Measurements from ENCODE around the gene DBI. TPM values are rescaled to one million over a fixed set of nuclear protein-coding genes. Genes with fewer than 3 reads are reported as not detected.

The DBI gene
- total and polyA plus RNA-seq, 2 of the 13 experiments (the other 11 are each of a cell fraction or from before 2014, with no cell fraction given): 330 to 659 TPM

DNA sequence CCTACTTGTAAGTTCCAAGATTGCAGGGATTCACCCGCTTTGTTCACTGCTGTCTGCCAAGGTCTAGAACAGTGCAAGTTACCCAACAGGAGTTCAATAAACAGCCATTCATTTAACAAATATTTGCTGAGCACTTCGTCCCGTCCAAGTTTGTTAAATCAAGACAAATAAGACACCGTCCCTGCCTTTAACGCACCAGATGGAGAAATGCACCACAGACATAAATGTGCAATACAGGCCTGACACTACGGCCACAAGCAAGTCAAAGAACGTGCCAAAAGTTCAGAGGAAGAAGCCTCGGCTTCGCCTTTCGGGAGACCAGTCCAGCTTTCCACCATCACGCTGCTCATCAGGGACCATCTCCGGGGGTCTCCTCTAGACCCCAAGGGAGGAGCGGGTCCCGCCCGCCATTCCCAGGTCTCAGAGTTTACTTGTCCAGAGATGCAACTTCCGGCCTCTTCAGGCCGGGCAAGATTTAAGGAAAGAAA, 572 bp upstream of the DBI start:
- Histone ChIP-seq H2AFZ (ENCODE audit: low read length) (peak overlapping the region; percentile 11), H3K9ac (ENCODE audit: insufficient read depth, low read depth, low read length) (peak overlapping the region; percentile 82), H3K36me3 (replicated peaks in 1 of 2; ENCODE audit: control insufficient read depth in 1 of 2, insufficient read depth in 2 of 2, low read length in 2 of 2) (peaks cover 24 to 29% of the 10 kb centered on the region in 2 experiments), H3K4me3 (replicated peaks in 1 of 3; ENCODE audit: insufficient read depth in 1 of 3, low read depth in 2 of 3, low read length in 3 of 3) (peak overlapping the region; percentile 86 to 95 (median 88)), H3K9me3 (ENCODE audit: low read length) (no peaks in the 10 kb centered on the region), H3K4me1 (ENCODE audit: insufficient read depth, low read length) (peaks cover 42% of the 10 kb centered on the region), H4K20me1 (ENCODE audit: insufficient read depth, low read length) (peaks cover 24% of the 10 kb centered on the region), H3K27ac (ENCODE audit: extremely low read length, insufficient read depth, low read length) (peak overlapping the region; percentile 84), H3K4me2 (ENCODE audit: low read depth, low read length) (peak overlapping the region; percentile 97), H3K79me2 (ENCODE audit: insufficient read depth, low read length) (peaks cover 46% of the 10 kb centered on the region), H3K27me3 (ENCODE audit: control insufficient read depth in 1 of 2, insufficient read depth in 2 of 2, low read length in 2 of 2) (no peaks in the 10 kb centered on the region; a peak in 1 of 5 replicates)
- DNase-seq (ENCODE audit: low spot score) (peak; percentile 70), FAIRE-seq (peak; percentile 79), ATAC-seq (peak; percentile 23)
- WGBS (ENCODE audit: low lambda C conversion rate): under 1% methylated on average over 17 of the region's 17 CpGs
- ChIA-PET CTCF (ENCODE audit: low intra/inter-chr PET ratio, low total read pairs) (no interaction called here), POLR2A (interaction anchor here (1.0 to 2.2 kb wide), 17 partner anchors 9 to 313 kb away, joined by 3 to 26 read pairs (median 5); partner anchors contain the start of gene TMEM177)
- intact Hi-C loops (cut with micrococcal nuclease; ENCODE audit: unreplicated experiment) (loop anchor here (1.0 to 5.0 kb wide), 4 partner anchors 21 to 143 kb away; partner anchors contain the start of genes STEAP3 and TMEM37), in situ Hi-C loops (cut with HindIII; ENCODE audit: extremely low pct_ligation_motif_present, low pct_unique_long_range_greater_than_20kb) (no loop called here)
- TSS peak; percentile 86 for BruUV-seq (replicated peaks)
- no peak; the same call in 1 of the 2 replicates for TF ChIP-seq ZNF124 (CRISPR knock-in tag; IDR thresholded peaks at IDR 0.05)
- TF ChIP-seq RARG (CRISPR knock-in tag; IDR thresholded peaks at IDR 0.05; ENCODE audit: low read depth): no peak
- TF ChIP-seq NR2F6 (IDR thresholded peaks at IDR 0.05): no peak
- TF ChIP-seq NR2F6 (CRISPR knock-in tag; IDR thresholded peaks at IDR 0.05): no peak; the same call in 1 of the 2 replicates
- no peak for TF ChIP-seq ZNF232 (CRISPR knock-in tag; IDR thresholded peaks at IDR 0.05; ENCODE audit: borderline replicate concordance)
- TF ChIP-seq ZNF776 (CRISPR knock-in tag; IDR thresholded peaks at IDR 0.05): no peak; the same call in 1 of the 2 replicates
- TF ChIP-seq ZNF737 (CRISPR knock-in tag; IDR thresholded peaks at IDR 0.05; ENCODE audit: borderline replicate concordance): no peak
- no peak for TF ChIP-seq ZNF543 (CRISPR knock-in tag; IDR thresholded peaks at IDR 0.05)
- no peak for TF ChIP-seq IRF9 (CRISPR knock-in tag; IDR thresholded peaks at IDR 0.05; ENCODE audit: borderline replicate concordance)
- no peak for TF ChIP-seq KAT2B (IDR thresholded peaks at IDR 0.05; ENCODE audit: borderline replicate concordance, low read depth, low read length)
- TF ChIP-seq ZFP36L1 (CRISPR knock-in tag; IDR thresholded peaks at IDR 0.05): no peak
- no peak for TF ChIP-seq ZNF878 (CRISPR knock-in tag; IDR thresholded peaks at IDR 0.05)
- TF ChIP-seq MED8 (CRISPR knock-in tag; IDR thresholded peaks at IDR 0.05; ENCODE audit: insufficient replicate concordance): peak; percentile 6
- no peak for TF ChIP-seq FOXA1 (IDR thresholded peaks at IDR 0.05)
- peak; percentile 60 for TF ChIP-seq FOXA1 (CRISPR knock-in tag; IDR thresholded peaks at IDR 0.05)
- no peak for TF ChIP-seq SIN3A (IDR thresholded peaks at IDR 0.05; ENCODE audit: borderline replicate concordance, low read depth, low read length)
- TF ChIP-seq REXO4 (CRISPR knock-in tag; IDR thresholded peaks at IDR 0.05; ENCODE audit: borderline replicate concordance): no peak
- TF ChIP-seq KLF16 (CRISPR knock-in tag; IDR thresholded peaks at IDR 0.05): no peak
- TF ChIP-seq TP53 (CRISPR knock-in tag; conservative IDR thresholded peaks at IDR 0.05): no peak
- peak; percentile 24; the same call in 1 of the 2 replicates for TF ChIP-seq ZNF484 (CRISPR knock-in tag; IDR thresholded peaks at IDR 0.05; ENCODE audit: borderline replicate concordance, low read depth)
- TF ChIP-seq DPF2 (CRISPR knock-in tag; IDR thresholded peaks at IDR 0.05; ENCODE audit: borderline replicate concordance, low read depth): no peak
- no peak for TF ChIP-seq CENPT (CRISPR knock-in tag; IDR thresholded peaks at IDR 0.05; ENCODE audit: low read depth)
- TF ChIP-seq ATRX (CRISPR knock-in tag; IDR thresholded peaks at IDR 0.05; ENCODE audit: borderline replicate concordance): no peak
- TF ChIP-seq NFE2 (CRISPR knock-in tag; IDR thresholded peaks at IDR 0.05): no peak
- no peak for TF ChIP-seq SP140L (CRISPR knock-in tag; IDR thresholded peaks at IDR 0.05; ENCODE audit: borderline replicate concordance)
- no peak for TF ChIP-seq KDM6A (CRISPR knock-in tag; IDR thresholded peaks at IDR 0.05; ENCODE audit: low read depth)

Data from HepG2 (cell line).